BJ (cell line): Measurements from ENCODE around the gene KIAA2012. TPM values are rescaled to one million over a fixed set of nuclear protein-coding genes. Genes with fewer than 3 reads are reported as not detected.
A peak's percentile ranks its signal among the peaks of the same experiment; 100 is the strongest.

ENCODE experiments used
- CTCF ChIA-PET: fragments of 350-600 bp; formaldehyde crosslinking; extraction: SDS; loops from one replicate; lab custom pipeline; 2021; ENCODE audit warnings: antibody characterized with exemption, inconsistent platforms; lab: Yijun Ruan, JAX
- POLR2A ChIA-PET: fragments of 300-600 bp; sonication (Branson Sonifier 250); formaldehyde crosslinking; extraction: SDS; loops from one replicate; lab custom pipeline; 2021; ENCODE audit warnings: antibody characterized with exemption; lab: Charles Lee
- DNase-seq: peaks from one replicate; pipeline ENCODE4 v3.0.0-alpha.2; 2011; ENCODE audit warnings: low read depth
- H3K27me3 ChIP-seq: 2 replicates; pipeline ENCODE4 v1.6.0; 2011; ENCODE audit warnings: low read length; ENCODE audit not compliant: control insufficient read depth, insufficient read depth
- H3K36me3 ChIP-seq: 2 replicates; pipeline ENCODE4 v1.5.1; 2011; ENCODE audit warnings: low read length; ENCODE audit not compliant: control insufficient read depth, insufficient read depth
- H3K4me3 ChIP-seq: 2 replicates; pipeline ENCODE4 v1.5.1; 2011; ENCODE audit warnings: low read depth, mild to moderate bottlenecking, control low read depth, low read length
- CTCF ChIP-seq: IDR thresholded peaks from 2 replicates; pipeline ENCODE4 v1.5.1; 2011; ENCODE audit warnings: low read depth, mild to moderate bottlenecking, control low read depth, inconsistent platforms, low read length, moderate library complexity; ENCODE audit not compliant: insufficient read depth
- polyA plus RNA-seq: library from polyadenylated mRNA; depleted of rRNA; stranded (reverse); fragments of >200 nt; gene quantifications from 2 replicates; pipeline ENCODE4 v1.2.3, GENCODE V29; 2011

Gene KIAA2012
- polyA plus RNA-seq, 1 experiment: 0.13 TPM

- DNase-seq: no peak
- ChIA-PET CTCF (interaction anchor here (1.2 kb wide), 1 partner anchor 152 kb away, joined by 4 read pairs; no protein-coding TSS in a partner anchor), POLR2A (no interaction called here)
- no peak for TF ChIP-seq CTCF
- Histone ChIP-seq H3K4me3 (no peak overlapping the region), H3K27me3 (no peaks in the 10 kb centered on the region), H3K36me3 (no peaks in the 10 kb centered on the region)
Observed at GRCh38 chr2:202026507-202026906, 46.5 kb upstream of the KIAA2012 start.

GRCh38 chr2:202030691-202031090, 42.4 kb upstream of the KIAA2012 start:
- peaks cover 9% of the 10 kb centered on the region for H3K36me3 ChIP-seq
- H3K4me3 ChIP-seq: no peak overlapping the region
- TF ChIP-seq CTCF: no peak
- ChIA-PET POLR2A (no interaction called here), CTCF (interaction anchor here (1.1 to 2.1 kb wide), 4 partner anchors 12 to 170 kb away, joined by 3 to 7 read pairs (median 4); no protein-coding TSS in a partner anchor)
- peak; percentile 67 for DNase-seq
- no peaks in the 10 kb centered on the region for H3K27me3 ChIP-seq

- peaks cover 16% of the 10 kb centered on the region for H3K36me3 ChIP-seq
- H3K27me3 ChIP-seq: no peaks in the 10 kb centered on the region
- POLR2A ChIA-PET: interaction anchor here (0.6 kb wide), 1 partner anchor 27 kb away, joined by 3 read pairs; no protein-coding TSS in a partner anchor
- H3K4me3 ChIP-seq: peak overlapping the region; percentile 86; the same call in 1 of the 2 replicates
- no peak for TF ChIP-seq CTCF
- no peak for DNase-seq
- CTCF ChIA-PET: interaction anchor here (1.0 to 2.1 kb wide), 5 partner anchors 13 to 171 kb away, joined by 3 to 7 read pairs (median 4); no protein-coding TSS in a partner anchor
Observed at GRCh38 chr2:202031246-202031951, 41.7 kb upstream of the KIAA2012 start.

- Histone ChIP-seq H3K4me3 (peak overlapping the region; percentile 86), H3K27me3 (no peaks in the 10 kb centered on the region), H3K36me3 (peaks cover 18% of the 10 kb centered on the region)
- ChIA-PET POLR2A (interaction anchor here (0.6 kb wide), 1 partner anchor 158 kb away, joined by 3 read pairs; no protein-coding TSS in a partner anchor), CTCF (interaction anchor here (2.1 kb wide), 1 partner anchor 172 kb away, joined by 7 read pairs; no protein-coding TSS in a partner anchor)
- no peak for DNase-seq
- no peak for TF ChIP-seq CTCF
Observed at GRCh38 chr2:202032846-202033316, 40.2 kb upstream of the KIAA2012 start.
